Subcutaneous adipose tissue (tissue), 4 donors: ENCODE data around the gene GPC6. TPM values are rescaled to one million over a fixed set of nuclear protein-coding genes. Genes with fewer than 3 reads are reported as not detected.

Source experiments
- CTCF ChIP-seq: fragments of 450-650 bp; IDR thresholded peaks from one replicate; pipeline ENCODE4 v1.5.1; 2016; ENCODE audit warnings: low read depth, mild to moderate bottlenecking, control low read depth, antibody characterized with exemption, moderate library complexity
- total RNA-seq, 4 donors: library from RNA; depleted of rRNA; stranded (reverse); fragments of >200 nt; gene quantifications; one replicate each; pipeline ENCODE4 v1.1.0, GENCODE V29; 2016

Gene GPC6
- total RNA-seq, 4 donors from 2014 or later = 16.2 to 30.6 (median 26.9) TPM

- TF ChIP-seq CTCF = no peak
Measured at GRCh38 chr13:93674337-93674755, 447.7 kb downstream of the GPC6 start.

GRCh38 chr13:93680329-93680728 is 453.7 kb downstream of the GPC6 start:
- no peak for TF ChIP-seq CTCF

- no peak for TF ChIP-seq CTCF
Measured at GRCh38 chr13:93685900-93686299, 459.3 kb downstream of the GPC6 start.

- TF ChIP-seq CTCF = no peak
Measured at GRCh38 chr13:93686399-93686798, 459.8 kb downstream of the GPC6 start.

- TF ChIP-seq CTCF = no peak
Measured at GRCh38 chr13:93687261-93687660, 460.7 kb downstream of the GPC6 start.

GRCh38 chr13:93689333-93689732 is 462.7 kb downstream of the GPC6 start:
- no peak for TF ChIP-seq CTCF

- no peak for TF ChIP-seq CTCF
Measured at GRCh38 chr13:93690139-93690538, 463.5 kb downstream of the GPC6 start.
